Nephron progenitor cell (in vitro differentiated cells): Measurements from ENCODE around the gene AGAP1.

Source experiments
- DNase-seq: peaks from one replicate; pipeline ENCODE4 v3.0.0; 2021
- H3K27ac Mint-ChIP-seq: 2 replicates; pipeline ENCODE4 v1.8.0; 2021; ENCODE audit warnings: mild to moderate bottlenecking, moderate library complexity, mixed read lengths
- H3K27me3 Mint-ChIP-seq: 2 replicates; pipeline ENCODE4 v1.8.0; 2021; ENCODE audit warnings: mild to moderate bottlenecking, low read depth, mixed read lengths; ENCODE audit not compliant: poor library complexity
- H3K36me3 Mint-ChIP-seq: 2 replicates; pipeline ENCODE4 v1.8.0; 2021; ENCODE audit warnings: low read depth, mixed read lengths
- H3K4me1 Mint-ChIP-seq: 2 replicates; pipeline ENCODE4 v1.8.0; 2021; ENCODE audit warnings: mixed read lengths
- H3K4me3 Mint-ChIP-seq: 2 replicates; pipeline ENCODE4 v1.8.0; 2021; ENCODE audit warnings: mild to moderate bottlenecking, moderate library complexity, mixed read lengths
- H3K9me3 Mint-ChIP-seq: 2 replicates; pipeline ENCODE4 v1.8.0; 2021; ENCODE audit warnings: mild to moderate bottlenecking, moderate library complexity, mixed read lengths
- TF ChIP-seq, protein P1 (sequence below): fragments of 200-600 bp; sonication (generic); IDR thresholded peaks from 2 replicates; pipeline ENCODE4 v1.5.0; 2021; ENCODE audit warnings: antibody characterized with exemption

The AGAP1 gene

DNA sequence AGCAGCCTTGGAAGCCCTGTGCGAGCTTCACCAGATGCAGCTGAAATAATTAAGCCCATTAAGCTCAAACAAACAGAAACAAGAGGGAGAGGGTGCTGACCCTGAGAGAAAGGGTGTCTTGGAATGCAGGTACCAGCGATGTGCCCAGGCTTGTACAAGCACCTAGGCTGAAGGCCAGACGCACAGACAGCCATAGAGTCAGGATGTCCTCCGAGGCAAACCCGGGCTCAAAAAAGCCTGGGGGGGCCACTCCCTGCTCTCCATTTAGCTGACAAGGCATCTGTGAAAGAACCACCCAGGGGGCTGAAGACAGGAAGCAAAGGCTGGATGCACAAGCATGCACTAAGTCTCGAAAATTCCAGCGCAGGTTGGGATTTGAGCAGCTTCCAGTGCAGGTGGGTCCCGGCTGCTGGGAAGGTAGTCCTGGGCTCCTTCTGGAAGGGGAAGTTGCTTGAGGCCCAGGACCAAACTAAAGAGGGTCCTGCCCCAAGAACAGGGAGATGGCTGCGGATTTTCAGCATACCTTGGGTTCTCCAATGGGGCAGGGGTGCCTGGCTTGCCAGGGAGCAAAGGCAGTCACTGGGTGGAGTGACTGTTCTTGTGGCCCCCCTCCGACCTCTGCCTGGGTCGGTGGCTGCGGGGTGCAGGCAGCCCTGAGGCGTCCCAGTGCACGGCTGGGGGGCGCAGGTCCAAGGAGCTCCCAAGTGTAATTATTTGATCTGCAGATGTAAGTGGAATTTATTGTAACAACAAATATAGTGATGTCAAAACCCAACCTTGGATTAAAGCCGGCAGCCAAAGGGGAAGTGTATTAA, 668.4 kb downstream of the AGAP1 start:
- TF ChIP-seq, protein P1, sequence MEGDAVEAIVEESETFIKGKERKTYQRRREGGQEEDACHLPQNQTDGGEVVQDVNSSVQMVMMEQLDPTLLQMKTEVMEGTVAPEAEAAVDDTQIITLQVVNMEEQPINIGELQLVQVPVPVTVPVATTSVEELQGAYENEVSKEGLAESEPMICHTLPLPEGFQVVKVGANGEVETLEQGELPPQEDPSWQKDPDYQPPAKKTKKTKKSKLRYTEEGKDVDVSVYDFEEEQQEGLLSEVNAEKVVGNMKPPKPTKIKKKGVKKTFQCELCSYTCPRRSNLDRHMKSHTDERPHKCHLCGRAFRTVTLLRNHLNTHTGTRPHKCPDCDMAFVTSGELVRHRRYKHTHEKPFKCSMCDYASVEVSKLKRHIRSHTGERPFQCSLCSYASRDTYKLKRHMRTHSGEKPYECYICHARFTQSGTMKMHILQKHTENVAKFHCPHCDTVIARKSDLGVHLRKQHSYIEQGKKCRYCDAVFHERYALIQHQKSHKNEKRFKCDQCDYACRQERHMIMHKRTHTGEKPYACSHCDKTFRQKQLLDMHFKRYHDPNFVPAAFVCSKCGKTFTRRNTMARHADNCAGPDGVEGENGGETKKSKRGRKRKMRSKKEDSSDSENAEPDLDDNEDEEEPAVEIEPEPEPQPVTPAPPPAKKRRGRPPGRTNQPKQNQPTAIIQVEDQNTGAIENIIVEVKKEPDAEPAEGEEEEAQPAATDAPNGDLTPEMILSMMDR = no peak
- peaks cover 67% of the 10 kb centered on the region for H3K27me3 Mint-ChIP-seq
- no peak for DNase-seq
- H3K4me3 Mint-ChIP-seq = peak overlapping the region; percentile 58
- H3K27ac Mint-ChIP-seq = no peak overlapping the region
- H3K36me3 Mint-ChIP-seq = no peaks in the 10 kb centered on the region
- H3K9me3 Mint-ChIP-seq = no peaks in the 10 kb centered on the region
- peaks cover 65% of the 10 kb centered on the region for H3K4me1 Mint-ChIP-seq

DNA sequence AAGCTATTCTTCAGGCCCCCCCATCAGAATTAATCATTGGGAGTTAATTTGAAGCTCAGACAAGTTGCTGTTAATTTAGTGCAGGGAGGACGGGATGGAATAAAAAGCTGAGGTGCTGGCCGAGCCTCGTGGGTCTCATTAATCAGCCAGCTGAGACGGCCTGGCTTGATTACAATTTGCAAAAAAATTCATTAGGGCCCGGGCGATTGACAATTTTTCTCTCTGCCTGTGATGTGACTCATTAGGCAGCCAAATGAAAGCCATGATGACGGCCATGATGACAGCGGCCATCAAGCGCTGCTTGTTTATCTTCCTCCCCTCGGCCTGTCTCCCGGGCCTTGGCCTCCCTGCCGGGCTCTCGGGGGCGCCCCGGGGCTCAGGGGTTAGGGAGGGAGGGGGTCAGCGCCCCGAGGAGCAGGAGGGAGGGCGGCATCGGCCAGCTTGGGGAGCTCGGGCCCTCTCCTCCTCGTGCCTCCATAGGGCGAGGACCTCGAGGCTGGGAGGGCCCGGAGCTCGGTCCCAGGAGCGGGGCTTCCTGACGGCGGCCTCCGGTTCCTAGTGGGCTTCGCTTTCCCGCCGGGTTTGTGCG, 669.1 kb downstream of the AGAP1 start:
- peaks cover 65% of the 10 kb centered on the region for H3K4me1 Mint-ChIP-seq
- H3K27ac Mint-ChIP-seq = no peak overlapping the region
- H3K4me3 Mint-ChIP-seq = peak overlapping the region; percentile 58
- peak; percentile 39 for DNase-seq
- H3K9me3 Mint-ChIP-seq = no peaks in the 10 kb centered on the region
- peaks cover 59% of the 10 kb centered on the region for H3K27me3 Mint-ChIP-seq
- no peaks in the 10 kb centered on the region for H3K36me3 Mint-ChIP-seq
- TF ChIP-seq, protein P1 = no peak

DNA sequence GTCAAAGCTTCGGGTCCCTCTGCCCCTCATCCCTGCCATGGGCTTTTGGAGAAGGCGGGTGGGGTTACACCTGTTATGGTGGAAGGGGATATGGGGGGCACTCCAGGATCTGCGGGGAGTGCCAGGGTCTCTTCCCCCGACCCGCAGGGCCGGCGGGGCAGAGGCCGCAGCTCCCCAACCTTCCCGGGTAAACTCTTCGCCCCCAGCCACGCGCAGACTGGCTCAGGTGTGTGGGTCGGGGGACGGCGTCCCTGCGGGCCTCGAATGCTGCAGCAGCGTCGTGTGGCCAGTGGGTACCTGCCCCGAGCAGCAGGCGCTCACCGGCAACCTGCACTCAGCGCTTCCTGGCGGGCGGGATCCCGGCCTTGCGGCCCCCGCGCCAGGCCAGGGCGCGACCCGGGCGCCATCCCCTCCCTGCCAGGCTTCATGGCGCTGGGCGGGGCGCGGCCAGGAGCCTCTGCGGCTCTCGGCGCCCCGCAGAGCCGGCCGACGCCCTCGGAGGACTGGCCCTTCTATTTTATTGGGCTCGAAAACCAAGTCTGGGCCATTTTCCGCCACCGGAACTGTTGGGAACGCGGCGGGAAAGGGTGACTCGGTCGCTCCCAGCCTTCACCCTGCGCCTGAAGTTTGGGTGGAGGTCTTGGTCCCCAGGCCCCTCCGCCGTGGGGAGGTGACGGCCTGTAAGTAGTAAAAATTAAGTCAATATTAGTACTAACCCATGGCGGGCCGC, 669.8 kb downstream of the AGAP1 start:
- DNase-seq = no peak
- no peak overlapping the region for H3K27ac Mint-ChIP-seq
- peak overlapping the region; percentile 82 for H3K4me3 Mint-ChIP-seq
- H3K27me3 Mint-ChIP-seq = peaks cover 53% of the 10 kb centered on the region
- TF ChIP-seq, protein P1 = no peak
- H3K4me1 Mint-ChIP-seq = peaks cover 61% of the 10 kb centered on the region
- no peaks in the 10 kb centered on the region for H3K9me3 Mint-ChIP-seq
- no peaks in the 10 kb centered on the region for H3K36me3 Mint-ChIP-seq

DNA sequence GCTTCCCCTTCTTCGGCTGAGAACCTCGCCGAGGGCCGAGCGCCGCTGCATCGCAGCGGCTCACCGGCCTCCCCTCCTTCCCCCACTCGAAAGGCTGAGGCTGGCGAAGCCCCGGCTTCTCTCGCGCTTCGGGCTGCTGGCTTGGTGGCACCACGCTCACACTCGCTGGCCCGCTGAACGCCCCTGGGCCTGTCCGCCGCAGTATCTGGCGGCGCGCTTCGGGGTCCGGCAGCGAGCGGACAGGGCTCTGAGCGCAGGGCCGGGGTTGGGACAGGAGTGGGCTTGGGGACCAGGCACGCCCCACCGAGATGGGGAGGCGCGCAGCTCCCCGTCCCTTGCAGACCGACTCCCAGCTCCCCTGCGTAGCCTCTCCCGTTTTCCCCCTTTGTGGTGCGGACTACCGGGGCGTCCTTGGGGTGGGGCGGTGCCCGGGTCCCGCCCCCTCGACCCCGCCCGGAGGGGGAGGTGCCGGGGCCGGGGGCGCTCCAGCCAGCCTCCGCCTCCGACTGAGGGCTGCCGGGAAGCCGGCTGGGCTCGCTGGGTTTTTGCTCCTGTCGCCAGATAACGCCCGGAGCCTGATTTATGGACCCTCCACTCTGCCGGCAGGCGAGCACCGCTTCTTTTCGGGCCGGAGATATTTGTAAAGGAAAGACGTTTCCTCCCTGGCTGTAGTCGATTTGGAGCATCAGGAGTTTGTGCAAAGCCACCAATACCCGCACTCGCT, 670.5 kb downstream of the AGAP1 start:
- H3K4me3 Mint-ChIP-seq = peak overlapping the region; percentile 82
- H3K27me3 Mint-ChIP-seq = peaks cover 53% of the 10 kb centered on the region
- peaks cover 59% of the 10 kb centered on the region for H3K4me1 Mint-ChIP-seq
- H3K27ac Mint-ChIP-seq = peak overlapping the region; percentile 33
- peak; percentile 78 for DNase-seq
- TF ChIP-seq, protein P1 = no peak
- H3K9me3 Mint-ChIP-seq = no peaks in the 10 kb centered on the region
- no peaks in the 10 kb centered on the region for H3K36me3 Mint-ChIP-seq

DNA sequence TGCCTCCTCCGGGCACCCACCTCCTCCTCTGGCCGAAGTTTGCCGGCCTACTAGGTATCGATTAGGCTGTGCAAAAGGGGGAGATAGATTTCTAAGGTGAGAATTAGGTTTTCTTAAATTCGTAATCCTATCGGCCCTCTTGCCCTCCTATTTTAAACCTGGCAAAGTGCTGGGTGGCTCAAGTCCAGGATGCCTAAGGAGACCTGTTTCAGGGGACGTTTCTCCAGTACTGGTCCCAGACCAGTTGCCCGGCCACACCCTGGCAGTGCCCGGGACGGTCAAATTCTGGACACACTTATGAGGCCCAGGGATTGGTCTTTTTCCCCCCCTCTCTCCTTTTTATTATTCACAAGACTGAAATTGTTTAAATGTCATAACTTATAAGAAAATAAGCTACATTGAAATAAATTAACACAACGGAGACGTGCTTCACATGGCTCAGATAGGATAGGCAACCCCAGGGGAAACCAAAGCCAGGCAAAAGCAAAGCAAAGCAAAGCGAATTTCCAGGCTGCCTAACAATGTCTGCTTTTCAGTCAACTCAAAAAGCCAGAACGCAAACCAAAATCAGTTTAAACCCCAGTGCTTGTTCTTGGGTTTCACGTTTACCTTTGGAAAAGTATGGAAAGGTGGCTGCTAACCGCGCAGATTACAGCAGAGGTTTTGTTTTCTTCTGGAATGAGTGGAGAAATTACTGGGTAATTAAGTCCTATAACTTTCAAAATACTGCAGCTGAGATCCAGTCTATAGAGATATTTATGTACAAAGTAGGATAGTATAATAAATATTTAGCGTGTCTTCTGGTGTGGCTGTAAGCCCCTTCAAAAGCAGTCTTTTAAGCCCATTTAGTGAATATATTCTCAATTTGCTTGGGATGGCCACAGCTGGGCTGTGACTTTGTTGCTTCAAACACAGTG, 671.3 kb downstream of the AGAP1 start:
- DNase-seq = no peak
- TF ChIP-seq, protein P1 = no peak
- Mint-ChIP-seq H3K4me3 (peak overlapping the region; percentile 82), H3K27me3 (peaks cover 54% of the 10 kb centered on the region), H3K36me3 (no peaks in the 10 kb centered on the region), H3K27ac (peak overlapping the region; percentile 33), H3K9me3 (no peaks in the 10 kb centered on the region), H3K4me1 (peaks cover 66% of the 10 kb centered on the region)
